ENCODE results near the gene HDDC3.
"Not testable (repeated sequence)": the region's sequence is repeated elsewhere in the genome, so short reads cannot be mapped to it uniquely, and the experiment has no call there.

Gene HDDC3

DNA sequence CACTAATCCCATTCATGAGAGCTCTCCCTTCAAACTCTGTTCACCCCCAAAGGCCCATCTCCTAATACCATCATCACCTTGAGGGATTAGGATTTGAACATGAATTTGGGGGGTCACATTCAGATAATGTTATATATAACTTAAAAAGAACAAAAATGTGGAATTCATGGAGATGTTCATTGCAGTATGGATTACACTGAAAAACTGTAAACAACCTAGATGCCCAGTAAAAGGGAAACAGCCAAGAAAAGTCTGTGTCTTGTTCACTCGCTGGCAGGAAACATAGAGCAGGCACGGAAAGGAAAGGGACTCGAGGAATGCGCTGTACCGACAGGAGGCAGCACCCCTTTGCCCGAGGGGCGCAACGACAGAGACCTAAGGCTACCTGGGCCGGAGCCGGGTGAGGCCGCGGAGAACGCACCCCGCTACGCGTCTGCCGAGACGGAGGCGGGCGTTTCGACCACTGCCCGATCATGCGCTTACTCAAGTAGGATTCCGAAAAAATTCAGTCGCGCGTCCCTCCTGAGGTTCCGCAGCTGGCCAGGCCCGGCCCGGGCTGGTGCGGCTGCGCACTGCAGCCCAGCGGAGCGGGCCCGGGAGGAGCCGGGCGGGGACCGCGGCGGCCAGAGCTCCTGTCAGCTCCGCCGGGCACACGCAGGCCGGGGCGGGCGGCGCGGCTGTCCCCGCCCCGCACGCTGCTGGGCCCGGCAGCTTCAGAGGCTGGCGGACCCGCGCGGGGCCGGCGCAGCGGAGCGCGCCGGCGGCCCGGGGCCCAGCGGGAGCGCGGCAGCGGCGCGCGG, 30.1 kb downstream of the HDDC3 start:
- Histone ChIP-seq H3K4me1 (ENCODE audit: control insufficient read depth, insufficient read depth, low read length) (peaks cover 20% of the 10 kb centered on the region), H3K4me3 (ENCODE audit: low read length in 2 of 2) (peak overlapping the region; percentile 84 to 94), H3K27me3 (ENCODE audit: control insufficient read depth in 1 of 2, insufficient read depth in 2 of 2, low read length in 2 of 2) (no peaks in the 10 kb centered on the region), H3K9me3 (ENCODE audit: control insufficient read depth in 2 of 2, low read length in 2 of 2) (no peaks in the 10 kb centered on the region), H3K36me3 (ENCODE audit: control insufficient read depth in 2 of 2, insufficient read depth in 2 of 2, low read length in 2 of 2) (peaks cover 21 to 24% of the 10 kb centered on the region in 2 donors), H3K9ac (ENCODE audit: low read length in 2 of 2) (peak overlapping the region; percentile 89 to 91), H3K27ac (ENCODE audit: low read length) (peak overlapping the region; percentile 92)

DNA sequence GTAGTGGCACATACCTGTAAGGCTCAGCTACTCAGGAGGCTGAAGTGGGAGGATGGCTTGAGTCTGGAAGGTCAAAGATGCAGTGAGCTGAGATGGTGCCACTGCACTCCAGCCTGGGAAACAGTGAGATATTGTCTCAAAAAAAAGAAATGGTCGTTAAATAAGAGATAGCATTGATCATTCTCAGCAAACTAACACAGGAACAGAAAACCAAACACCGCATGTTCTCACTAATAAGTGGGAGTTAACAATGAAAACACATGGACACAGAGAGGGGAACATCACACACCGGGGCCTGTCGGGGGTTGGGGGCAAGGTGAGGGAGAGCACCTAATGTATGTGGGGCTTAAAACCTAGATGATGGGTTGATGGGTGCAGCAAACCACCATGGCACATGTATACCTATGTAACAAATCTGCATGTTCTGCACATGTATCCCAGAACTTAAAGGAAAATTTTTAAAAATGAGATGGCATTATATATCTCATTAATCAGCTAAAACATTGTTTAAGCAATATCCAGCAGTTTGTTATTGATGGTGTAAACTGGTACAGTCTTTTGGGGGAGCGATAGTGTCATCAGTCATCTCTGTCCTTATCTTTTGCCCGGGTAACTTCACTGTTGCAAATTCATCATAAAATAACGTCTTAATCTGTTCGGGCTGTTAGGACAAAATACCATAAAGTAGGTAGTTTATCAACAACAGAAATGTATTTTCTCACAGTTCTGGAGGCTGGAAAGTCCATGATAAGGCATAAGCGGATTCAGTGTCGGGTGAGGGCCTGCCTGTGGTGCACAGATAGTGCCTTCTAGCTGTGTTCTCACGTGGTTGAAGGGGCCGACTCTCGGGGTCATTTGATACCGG, 30.9 kb downstream of the HDDC3 start:
- Histone ChIP-seq H3K36me3 (ENCODE audit: control insufficient read depth in 2 of 2, insufficient read depth in 2 of 2, low read length in 2 of 2) (peaks cover 13 to 16% of the 10 kb centered on the region in 2 donors), H3K27me3 (ENCODE audit: control insufficient read depth in 1 of 2, insufficient read depth in 2 of 2, low read length in 2 of 2) (no peaks in the 10 kb centered on the region), H3K27ac (ENCODE audit: low read length) (peak overlapping the region; percentile 92), H3K9ac (ENCODE audit: low read length in 2 of 2) (peak overlapping the region; percentile 89 to 91), H3K4me1 (ENCODE audit: control insufficient read depth, insufficient read depth, low read length) (peaks cover 20% of the 10 kb centered on the region), H3K4me3 (ENCODE audit: low read length in 2 of 2) (peak overlapping the region; percentile 84 to 94), H3K9me3 (ENCODE audit: control insufficient read depth in 2 of 2, low read length in 2 of 2) (no peaks in the 10 kb centered on the region)

DNA sequence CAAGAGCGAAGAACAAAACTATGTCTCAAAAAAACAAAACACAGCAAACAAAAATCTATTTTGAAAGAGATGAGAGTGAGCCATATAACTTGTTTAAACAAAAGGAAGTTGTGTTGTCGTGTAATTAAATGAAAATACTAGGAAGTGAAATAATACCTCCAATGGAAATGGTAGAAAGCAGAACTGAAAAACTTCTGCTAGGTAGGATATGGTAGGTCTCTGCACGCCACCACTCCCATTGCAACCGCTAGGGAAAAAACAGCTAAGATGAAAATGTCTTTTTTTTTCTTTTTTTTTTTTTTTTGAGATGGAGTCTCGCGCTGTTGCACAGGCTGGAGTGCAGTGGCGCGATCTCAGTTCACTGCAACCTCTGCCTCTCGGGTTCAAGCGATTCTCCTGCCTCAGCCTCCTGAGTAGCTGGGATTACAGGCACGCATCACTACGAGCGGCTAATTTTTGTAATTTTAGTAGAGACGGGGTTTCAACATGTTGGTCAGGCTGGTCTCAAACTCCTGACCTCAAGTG, 35.2 kb downstream of the HDDC3 start:
- not testable (repeated sequence) for H3K9me3 ChIP-seq (ENCODE audit: control insufficient read depth in 2 of 2, low read length in 2 of 2); H3K4me3 ChIP-seq (ENCODE audit: low read length in 2 of 2); H3K27me3 ChIP-seq (ENCODE audit: control insufficient read depth in 1 of 2, insufficient read depth in 2 of 2, low read length in 2 of 2); H3K9ac ChIP-seq (ENCODE audit: low read length in 2 of 2); H3K27ac ChIP-seq (ENCODE audit: low read length); H3K4me1 ChIP-seq (ENCODE audit: control insufficient read depth, insufficient read depth, low read length)
- peaks cover 14 to 29% of the 10 kb centered on the region in 2 donors for H3K36me3 ChIP-seq (ENCODE audit: control insufficient read depth in 2 of 2, insufficient read depth in 2 of 2, low read length in 2 of 2)

DNA sequence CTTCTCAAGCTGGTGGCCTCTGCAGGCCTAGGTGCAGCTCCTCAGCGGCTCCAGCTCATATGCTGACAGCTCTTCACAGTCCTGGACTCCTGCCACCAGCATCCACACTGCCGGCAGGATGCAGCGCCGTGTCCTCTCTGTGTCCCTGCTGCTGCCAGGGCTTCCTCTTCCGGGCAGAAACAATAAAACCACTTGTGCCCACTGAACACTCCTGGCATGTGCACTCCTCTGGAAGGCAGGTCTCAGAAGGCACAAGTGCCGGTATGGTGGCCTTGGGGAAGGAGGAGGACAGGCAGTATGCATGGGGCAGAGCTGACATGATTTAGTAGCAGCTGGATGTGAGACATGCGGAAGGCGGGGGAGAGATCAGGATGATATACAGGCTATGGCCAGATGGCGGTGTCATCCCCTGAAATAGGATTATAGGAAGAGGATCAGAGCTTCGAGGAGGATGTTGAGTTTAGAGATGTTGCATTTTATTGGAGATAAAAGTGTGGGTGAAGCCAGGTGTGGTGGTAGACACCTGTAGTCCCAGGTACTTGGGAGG, 36.7 kb downstream of the HDDC3 start:
- no peaks in the 10 kb centered on the region for H3K9me3 ChIP-seq (ENCODE audit: control insufficient read depth in 2 of 2, low read length in 2 of 2)
- no peak overlapping the region for H3K9ac ChIP-seq (ENCODE audit: low read length in 2 of 2)
- H3K4me1 ChIP-seq (ENCODE audit: control insufficient read depth, insufficient read depth, low read length) = no peaks in the 10 kb centered on the region

DNA sequence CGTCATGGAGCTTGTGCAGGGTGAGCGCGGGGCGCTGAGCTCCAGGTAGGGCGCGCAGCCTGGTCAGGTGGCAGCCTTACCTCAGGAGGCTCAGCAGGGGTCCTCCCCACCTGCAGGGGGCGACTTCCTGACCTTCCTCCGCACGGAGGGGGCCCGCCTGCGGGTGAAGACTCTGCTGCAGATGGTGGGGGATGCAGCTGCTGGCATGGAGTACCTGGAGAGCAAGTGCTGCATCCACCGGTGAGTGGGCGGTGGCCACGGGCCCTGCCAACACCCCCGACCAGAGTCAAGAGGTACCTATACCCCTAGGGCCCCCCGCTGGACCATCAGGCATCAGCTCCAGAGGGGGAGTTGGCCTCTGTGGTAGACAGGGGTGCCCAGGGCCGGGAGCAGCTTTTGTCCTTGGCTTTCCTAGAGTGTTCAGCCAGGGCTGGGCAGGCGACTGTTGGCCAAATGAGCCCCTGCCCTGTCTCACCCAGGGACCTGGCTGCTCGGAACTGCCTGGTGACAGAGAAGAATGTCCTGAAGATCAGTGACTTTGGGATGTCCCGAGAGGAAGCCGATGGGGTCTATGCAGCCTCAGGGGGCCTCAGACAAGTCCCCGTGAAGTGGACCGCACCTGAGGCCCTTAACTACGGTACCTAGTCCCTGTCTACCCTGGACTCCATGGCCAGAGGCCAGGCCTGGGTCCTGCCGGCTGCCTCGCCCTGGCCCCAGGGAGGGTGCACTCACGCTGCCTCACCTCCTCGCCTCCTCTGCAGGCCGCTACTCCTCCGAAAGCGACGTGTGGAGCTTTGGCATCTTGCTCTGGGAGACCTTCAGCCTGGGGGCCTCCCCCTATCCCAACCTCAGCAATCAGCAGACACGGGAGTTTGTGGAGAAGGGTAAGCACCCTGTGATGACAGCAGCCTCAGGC, 38.9 kb downstream of the HDDC3 start:
- Histone ChIP-seq H3K36me3 (ENCODE audit: control insufficient read depth in 2 of 2, insufficient read depth in 2 of 2, low read length in 2 of 2) (peaks cover 19 to 54% of the 10 kb centered on the region in 2 donors), H3K27ac (ENCODE audit: low read length) (no peak overlapping the region), H3K9ac (ENCODE audit: low read length in 2 of 2) (no peak overlapping the region), H3K4me1 (ENCODE audit: control insufficient read depth, insufficient read depth, low read length) (no peaks in the 10 kb centered on the region), H3K4me3 (ENCODE audit: low read length in 2 of 2) (no peak overlapping the region), H3K9me3 (ENCODE audit: control insufficient read depth in 2 of 2, low read length in 2 of 2) (no peaks in the 10 kb centered on the region), H3K27me3 (ENCODE audit: control insufficient read depth in 1 of 2, insufficient read depth in 2 of 2, low read length in 2 of 2) (no peaks in the 10 kb centered on the region)

More for the DNA sequence above, 36.7 kb downstream of the HDDC3 start:
- Histone ChIP-seq H3K27ac (ENCODE audit: low read length) (no peak overlapping the region), H3K36me3 (ENCODE audit: control insufficient read depth in 2 of 2, insufficient read depth in 2 of 2, low read length in 2 of 2) (peaks cover 19 to 43% of the 10 kb centered on the region in 2 donors), H3K4me3 (ENCODE audit: low read length in 2 of 2) (no peak overlapping the region), H3K27me3 (ENCODE audit: control insufficient read depth in 1 of 2, insufficient read depth in 2 of 2, low read length in 2 of 2) (no peaks in the 10 kb centered on the region)

DNA sequence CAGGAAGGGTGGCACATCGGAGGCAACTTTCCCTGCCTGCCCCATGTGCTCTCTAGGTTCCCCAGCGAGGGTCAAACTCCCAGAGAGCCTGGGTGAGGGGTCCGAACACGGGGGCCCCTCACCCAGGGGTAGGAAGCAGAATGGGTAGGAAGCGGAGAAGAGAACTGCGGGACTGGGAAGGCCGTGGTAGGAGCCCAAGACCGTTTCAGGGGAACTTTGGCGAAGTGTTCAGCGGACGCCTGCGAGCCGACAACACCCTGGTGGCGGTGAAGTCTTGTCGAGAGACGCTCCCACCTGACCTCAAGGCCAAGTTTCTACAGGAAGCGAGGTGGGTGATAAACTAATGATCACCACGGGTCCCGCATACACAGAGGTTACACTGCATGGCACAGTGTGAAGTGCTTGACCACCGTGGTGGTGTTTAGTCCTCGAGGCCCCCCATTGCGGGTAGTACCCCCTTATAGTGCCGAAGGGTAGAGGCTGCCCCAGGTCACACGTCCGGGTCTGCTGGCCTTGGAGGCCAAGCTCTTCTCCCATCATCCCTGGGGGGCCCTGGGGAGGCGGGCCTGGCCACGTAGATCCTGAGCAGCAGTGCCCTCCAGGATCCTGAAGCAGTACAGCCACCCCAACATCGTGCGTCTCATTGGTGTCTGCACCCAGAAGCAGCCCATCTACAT, 39.7 kb downstream of the HDDC3 start:
- H3K36me3 ChIP-seq (ENCODE audit: control insufficient read depth in 2 of 2, insufficient read depth in 2 of 2, low read length in 2 of 2) = peaks cover 19 to 56% of the 10 kb centered on the region in 2 donors
- H3K9me3 ChIP-seq (ENCODE audit: control insufficient read depth in 2 of 2, low read length in 2 of 2) = no peaks in the 10 kb centered on the region
- no peaks in the 10 kb centered on the region for H3K4me1 ChIP-seq (ENCODE audit: control insufficient read depth, insufficient read depth, low read length)
- H3K9ac ChIP-seq (ENCODE audit: low read length in 2 of 2) = no peak overlapping the region
- no peak overlapping the region for H3K27ac ChIP-seq (ENCODE audit: low read length)
- no peak overlapping the region for H3K4me3 ChIP-seq (ENCODE audit: low read length in 2 of 2)
- H3K27me3 ChIP-seq (ENCODE audit: control insufficient read depth in 1 of 2, insufficient read depth in 2 of 2, low read length in 2 of 2) = no peaks in the 10 kb centered on the region

DNA sequence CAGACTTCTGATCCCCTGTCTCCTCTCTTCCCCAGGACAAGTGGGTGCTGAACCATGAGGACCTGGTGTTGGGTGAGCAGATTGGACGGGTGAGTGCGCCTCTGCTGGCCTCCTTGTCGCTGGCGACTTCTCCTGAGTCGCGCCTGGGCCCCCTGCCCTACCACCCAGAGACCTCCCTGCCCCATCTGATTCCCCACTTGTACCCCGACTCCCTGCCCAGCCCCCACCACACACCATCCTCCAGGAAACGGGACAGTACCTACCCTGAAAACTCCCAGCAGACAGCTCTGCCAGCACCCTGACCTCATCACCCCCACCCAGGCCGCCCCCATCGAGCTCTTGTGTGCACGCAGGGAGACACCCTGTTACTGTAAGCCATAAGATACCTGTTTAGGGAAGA, 40.3 kb downstream of the HDDC3 start:
- Histone ChIP-seq H3K27me3 (ENCODE audit: control insufficient read depth in 1 of 2, insufficient read depth in 2 of 2, low read length in 2 of 2) (no peaks in the 10 kb centered on the region), H3K27ac (ENCODE audit: low read length) (no peak overlapping the region), H3K9me3 (ENCODE audit: control insufficient read depth in 2 of 2, low read length in 2 of 2) (no peaks in the 10 kb centered on the region), H3K4me3 (ENCODE audit: low read length in 2 of 2) (no peak overlapping the region), H3K36me3 (ENCODE audit: control insufficient read depth in 2 of 2, insufficient read depth in 2 of 2, low read length in 2 of 2) (peaks cover 24 to 59% of the 10 kb centered on the region in 2 donors), H3K4me1 (ENCODE audit: control insufficient read depth, insufficient read depth, low read length) (peaks cover under 1% of the 10 kb centered on the region), H3K9ac (ENCODE audit: low read length in 2 of 2) (no peak overlapping the region)

DNA sequence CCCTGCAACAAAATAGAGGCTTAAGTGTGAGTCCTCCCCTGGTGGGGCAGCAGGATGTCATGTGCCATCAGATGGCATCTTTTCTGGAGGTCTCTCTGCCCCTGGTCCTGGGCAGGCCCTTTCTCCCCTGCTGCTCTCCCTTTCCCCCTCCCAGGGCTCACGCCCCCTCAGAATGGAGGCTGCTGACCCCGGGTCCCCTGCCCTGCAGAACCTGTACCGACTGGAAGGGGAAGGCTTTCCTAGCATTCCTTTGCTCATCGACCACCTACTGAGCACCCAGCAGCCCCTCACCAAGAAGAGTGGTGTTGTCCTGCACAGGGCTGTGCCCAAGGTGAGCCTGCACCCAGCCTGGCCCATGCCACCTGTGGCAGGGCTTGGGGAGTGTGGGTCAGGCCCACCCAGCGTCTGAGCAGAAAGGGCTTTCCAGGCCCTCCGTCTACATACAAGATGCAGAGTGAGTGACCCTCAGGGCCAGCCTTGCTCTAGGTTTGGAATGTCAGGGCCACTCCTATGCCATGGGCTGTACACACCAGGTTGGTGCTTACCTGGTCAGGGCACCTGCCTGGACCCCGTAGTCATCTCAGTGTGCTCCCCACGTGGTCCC, 40.9 kb downstream of the HDDC3 start:
- Histone ChIP-seq H3K9ac (ENCODE audit: low read length in 2 of 2) (no peak overlapping the region), H3K4me1 (ENCODE audit: control insufficient read depth, insufficient read depth, low read length) (peaks cover 3% of the 10 kb centered on the region), H3K27me3 (ENCODE audit: control insufficient read depth in 1 of 2, insufficient read depth in 2 of 2, low read length in 2 of 2) (no peaks in the 10 kb centered on the region), H3K36me3 (ENCODE audit: control insufficient read depth in 2 of 2, insufficient read depth in 2 of 2, low read length in 2 of 2) (peaks cover 24 to 59% of the 10 kb centered on the region in 2 donors), H3K9me3 (ENCODE audit: control insufficient read depth in 2 of 2, low read length in 2 of 2) (no peaks in the 10 kb centered on the region), H3K27ac (ENCODE audit: low read length) (no peak overlapping the region), H3K4me3 (ENCODE audit: low read length in 2 of 2) (no peak overlapping the region)

DNA sequence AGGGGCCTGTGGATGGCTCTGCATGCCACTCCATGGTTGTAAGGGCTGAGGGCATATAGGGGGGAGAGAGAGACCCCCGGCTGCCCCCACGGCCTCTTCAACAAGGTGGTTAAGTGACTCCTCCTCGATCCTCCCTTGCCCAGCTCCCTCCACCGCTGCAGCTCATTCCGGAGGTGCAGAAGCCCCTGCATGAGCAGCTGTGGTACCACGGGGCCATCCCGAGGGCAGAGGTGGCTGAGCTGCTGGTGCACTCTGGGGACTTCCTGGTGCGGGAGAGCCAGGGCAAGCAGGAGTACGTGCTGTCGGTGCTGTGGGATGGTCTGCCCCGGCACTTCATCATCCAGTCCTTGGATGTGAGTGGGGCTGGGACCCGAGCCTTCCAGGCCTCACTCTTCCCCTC, 41.5 kb downstream of the HDDC3 start:
- Histone ChIP-seq H3K9me3 (ENCODE audit: control insufficient read depth in 2 of 2, low read length in 2 of 2) (no peaks in the 10 kb centered on the region), H3K4me3 (ENCODE audit: low read length in 2 of 2) (no peak overlapping the region), H3K9ac (ENCODE audit: low read length in 2 of 2) (no peak overlapping the region), H3K27ac (ENCODE audit: low read length) (no peak overlapping the region), H3K4me1 (ENCODE audit: control insufficient read depth, insufficient read depth, low read length) (peaks cover 9% of the 10 kb centered on the region), H3K36me3 (ENCODE audit: control insufficient read depth in 2 of 2, insufficient read depth in 2 of 2, low read length in 2 of 2) (peaks cover 22 to 58% of the 10 kb centered on the region in 2 donors), H3K27me3 (ENCODE audit: control insufficient read depth in 1 of 2, insufficient read depth in 2 of 2, low read length in 2 of 2) (no peaks in the 10 kb centered on the region)

Measured in stomach smooth muscle (tissue), 2 donors.